ENCODE results near the gene CYBA.

The CYBA gene

GRCh38 chr16:88630433-88630832, 20.4 kb downstream of the CYBA start:
- DNase-seq, result no peak
- TF ChIP-seq GATA1 (IDR thresholded peaks at IDR 0.05; ENCODE audit: low read depth, low read length) (no peak), POLR2A (IDR thresholded peaks at IDR 0.05; ENCODE audit: low read length) (no peak)

- DNase-seq, result no peak
These were observed 21.0 kb downstream of the CYBA start for GRCh38 chr16:88629835-88630234.

GRCh38 chr16:88628512-88628974, 22.3 kb downstream of the CYBA start:
- TF ChIP-seq GATA1 (IDR thresholded peaks at IDR 0.05; ENCODE audit: low read depth, low read length) (no peak), POLR2A (IDR thresholded peaks at IDR 0.05; ENCODE audit: low read length) (no peak)
- peak; percentile 42 for DNase-seq

More at GRCh38 chr16:88629835-88630234, 21.0 kb downstream of the CYBA start:
- TF ChIP-seq GATA1 (IDR thresholded peaks at IDR 0.05; ENCODE audit: low read depth, low read length) (no peak), POLR2A (IDR thresholded peaks at IDR 0.05; ENCODE audit: low read length) (no peak)

DNA sequence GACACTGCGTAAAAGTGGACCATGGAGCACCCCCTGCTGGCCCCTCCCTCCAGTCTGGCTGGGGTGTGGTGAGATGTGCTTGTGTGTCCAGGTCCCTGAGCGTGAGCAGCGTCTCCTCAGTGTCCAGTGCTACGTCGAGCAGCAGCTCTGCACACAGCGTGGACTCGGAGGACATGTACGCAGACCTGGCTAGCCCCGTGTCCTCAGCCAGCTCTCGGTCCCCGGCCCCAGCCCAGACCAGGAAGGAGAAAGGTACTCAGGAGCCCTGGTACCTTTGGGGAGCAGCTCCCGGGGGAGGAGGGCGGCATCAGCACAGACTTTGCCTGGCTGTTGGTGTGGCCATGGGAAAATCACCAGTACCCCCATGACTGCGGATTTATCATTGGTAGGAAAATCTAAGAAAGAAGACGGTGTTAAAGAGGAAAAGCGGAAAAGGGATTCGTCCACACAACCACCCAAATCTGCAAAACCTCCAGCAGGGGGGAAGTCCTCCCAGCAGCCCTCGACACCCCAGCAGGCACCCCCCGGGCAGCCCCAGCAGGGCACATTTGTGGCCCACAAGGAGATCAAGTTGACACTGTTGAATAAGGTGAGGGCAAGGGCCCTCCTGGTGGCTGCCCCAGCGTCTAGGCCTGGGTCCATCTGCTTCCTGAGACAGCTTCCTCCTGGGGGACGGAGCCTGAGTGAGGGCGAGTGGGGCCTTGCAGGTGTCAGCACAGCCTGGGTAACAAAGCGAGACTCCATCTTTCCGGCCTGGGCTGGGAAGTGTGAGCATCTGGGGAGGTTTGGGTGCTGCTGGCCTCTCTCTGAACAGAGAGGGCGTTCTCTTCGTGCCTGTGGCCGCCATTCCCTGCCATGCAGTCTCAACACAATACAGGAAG, 23.1 kb downstream of the CYBA start:
- no peak for TF ChIP-seq GATA1 (IDR thresholded peaks at IDR 0.05; ENCODE audit: low read depth, low read length)
- no peak for TF ChIP-seq POLR2A (IDR thresholded peaks at IDR 0.05; ENCODE audit: low read length)

DNA sequence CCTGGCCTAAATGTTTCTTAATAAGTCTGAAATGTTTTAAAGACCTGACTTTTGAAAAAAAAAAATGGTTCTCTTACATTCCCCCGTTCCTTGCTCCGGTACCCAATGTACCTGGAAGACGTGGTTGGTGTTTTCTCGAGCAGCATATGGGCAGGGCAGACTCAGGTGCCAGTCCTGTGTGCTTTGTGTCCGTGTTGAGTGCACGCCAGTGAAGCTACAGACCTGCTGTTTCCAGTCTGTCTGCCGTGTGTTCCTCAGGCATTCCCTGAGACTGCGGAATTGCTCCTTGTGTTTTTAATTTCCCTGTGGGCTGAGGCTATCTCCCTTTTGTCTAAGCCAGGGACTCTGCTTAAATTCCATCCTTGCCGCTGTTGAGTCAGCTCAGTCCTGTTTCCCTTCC, 24.2 kb downstream of the CYBA start:
- no peak for TF ChIP-seq GATA1 (IDR thresholded peaks at IDR 0.05; ENCODE audit: low read depth, low read length)
- TF ChIP-seq POLR2A (IDR thresholded peaks at IDR 0.05; ENCODE audit: low read length), result no peak
- DNase-seq, result no peak

More for the DNA sequence above, 23.1 kb downstream of the CYBA start:
- no peak for DNase-seq

GRCh38 chr16:88624977-88625576, 25.8 kb downstream of the CYBA start:
- no peak for TF ChIP-seq POLR2A (IDR thresholded peaks at IDR 0.05; ENCODE audit: low read length)
- no peak for TF ChIP-seq GATA1 (IDR thresholded peaks at IDR 0.05; ENCODE audit: low read depth, low read length)
- DNase-seq, result no peak

- DNase-seq, result no peak
- TF ChIP-seq GATA1 (IDR thresholded peaks at IDR 0.05; ENCODE audit: low read depth, low read length) (no peak), POLR2A (IDR thresholded peaks at IDR 0.05; ENCODE audit: low read length) (no peak)
These were observed 26.4 kb downstream of the CYBA start for GRCh38 chr16:88624481-88624880.

DNA sequence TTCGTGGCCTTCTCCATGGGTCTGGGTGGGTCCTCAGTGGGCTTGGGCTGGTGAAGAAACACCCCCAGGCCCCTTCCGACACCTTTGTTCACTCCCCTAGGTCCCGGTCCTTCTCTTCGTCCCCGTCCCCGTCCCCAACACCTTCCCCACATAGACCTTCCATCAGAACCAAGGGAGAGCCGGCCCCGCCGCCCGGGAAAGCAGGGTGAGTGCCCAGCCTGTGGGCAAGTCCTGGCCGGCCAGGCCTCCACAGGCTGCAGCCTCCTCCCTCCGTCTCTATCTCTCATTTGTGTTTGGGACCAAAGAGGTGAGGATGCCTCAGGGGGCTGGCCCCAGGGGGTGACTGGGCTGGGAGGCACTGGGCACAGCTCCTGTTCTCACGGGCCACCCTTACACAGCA, 27.0 kb downstream of the CYBA start:
- no peak for TF ChIP-seq GATA1 (IDR thresholded peaks at IDR 0.05; ENCODE audit: low read depth, low read length)
- no peak for TF ChIP-seq POLR2A (IDR thresholded peaks at IDR 0.05; ENCODE audit: low read length)

DNA sequence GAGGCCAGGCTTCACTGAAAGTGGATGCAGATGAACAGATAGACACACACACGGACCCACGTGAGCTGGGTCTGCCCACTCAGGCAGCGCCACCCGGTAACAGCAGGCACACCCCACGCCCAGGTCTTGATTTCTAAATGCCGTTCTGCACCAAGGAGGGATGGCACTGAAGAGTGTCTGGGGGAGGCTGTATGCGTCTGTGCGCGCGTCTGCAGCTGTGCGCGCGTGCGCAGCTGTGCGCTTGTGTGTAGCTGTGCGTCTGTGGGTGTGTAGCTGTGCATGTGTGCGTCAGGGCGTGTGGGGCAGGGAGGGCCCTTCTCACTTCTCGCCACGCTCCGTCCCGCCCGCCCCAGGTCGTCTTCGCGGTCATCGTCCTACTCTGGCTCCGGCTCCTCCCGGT, 28.0 kb downstream of the CYBA start:
- TF ChIP-seq POLR2A (IDR thresholded peaks at IDR 0.05; ENCODE audit: low read length) (no peak), GATA1 (IDR thresholded peaks at IDR 0.05; ENCODE audit: low read depth, low read length) (no peak)
- DNase-seq, result no peak

More for the DNA sequence above, 27.0 kb downstream of the CYBA start:
- DNase-seq, result no peak

- no peak for TF ChIP-seq POLR2A (IDR thresholded peaks at IDR 0.05; ENCODE audit: low read length)
- TF ChIP-seq GATA1 (IDR thresholded peaks at IDR 0.05; ENCODE audit: low read depth, low read length), result no peak
- no peak for DNase-seq
These were observed 28.7 kb downstream of the CYBA start for GRCh38 chr16:88622125-88622524.

GRCh38 chr16:88619859-88620815, 30.7 kb downstream of the CYBA start:
- TF ChIP-seq GATA1 (IDR thresholded peaks at IDR 0.05; ENCODE audit: low read depth, low read length), result no peak
- no peak for TF ChIP-seq POLR2A (IDR thresholded peaks at IDR 0.05; ENCODE audit: low read length)
- no peak for DNase-seq

- DNase-seq, result no peak
- TF ChIP-seq POLR2A (IDR thresholded peaks at IDR 0.05; ENCODE audit: low read length), result no peak
- TF ChIP-seq GATA1 (IDR thresholded peaks at IDR 0.05; ENCODE audit: low read depth, low read length), result no peak
These were observed 31.7 kb downstream of the CYBA start for GRCh38 chr16:88618956-88619667.
